Hindlimb muscle (tissue), 1 donor: ENCODE data around the gene RGP1. TPM values are rescaled to one million over a fixed set of nuclear protein-coding genes. Genes with fewer than 3 reads are reported as not detected.

Experiments
- DNase-seq: peaks from one replicate; pipeline ENCODE4 v3.0.0-alpha.2; 2013
- polyA plus RNA-seq: library from polyadenylated mRNA; unstranded; fragments of 120-200 nt; gene quantifications from one replicate; pipeline ENCODE4 v1.2.1, GENCODE V29; 2013; ENCODE audit not compliant: insufficient read length

Gene RGP1
- polyA plus RNA-seq, 1 donor: 20.8 TPM

DNA sequence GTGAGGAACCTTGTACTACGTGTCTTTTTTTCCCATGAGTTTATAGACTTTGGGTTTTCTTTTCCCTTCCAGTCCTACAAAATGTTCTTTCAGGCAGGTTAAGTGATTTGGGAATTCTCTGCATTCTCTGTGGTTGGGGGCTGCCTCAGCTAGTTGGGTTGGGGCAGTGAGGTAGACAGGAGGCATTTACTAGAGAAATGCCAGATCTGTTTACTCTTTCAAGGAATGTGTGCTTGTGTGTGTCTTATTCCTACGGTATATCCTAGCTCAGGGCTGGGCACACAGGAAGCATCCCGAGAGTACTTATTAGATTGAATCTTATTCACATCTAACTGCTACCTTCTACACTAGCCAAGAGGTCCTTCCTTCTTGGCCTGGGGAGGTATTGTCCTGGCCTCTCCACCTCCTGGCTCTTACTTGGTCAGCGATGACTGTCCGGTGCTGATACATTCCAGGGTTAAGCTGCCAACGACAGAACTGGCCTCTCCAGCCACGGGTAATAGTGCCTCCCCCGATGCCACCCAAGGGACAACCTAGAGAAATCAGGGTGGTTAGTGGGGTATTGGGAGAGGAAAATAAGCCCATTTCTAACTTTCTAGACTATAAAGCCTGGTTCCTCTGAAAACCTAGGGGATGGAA lies 5.1 kb upstream of the RGP1 start:
- DNase-seq: no peak

GRCh38 chr9:35745569-35745968 lies 3.5 kb upstream of the RGP1 start:
- no peak for DNase-seq

GRCh38 chr9:35746583-35746982 lies 2.5 kb upstream of the RGP1 start:
- no peak for DNase-seq

GRCh38 chr9:35748242-35748857 lies 737 bp upstream of the RGP1 start:
- DNase-seq: no peak

- no peak for DNase-seq
Measured at GRCh38 chr9:35749515-35750255, 598 bp downstream of the RGP1 start.

- no peak for DNase-seq
Measured at GRCh38 chr9:35750256-35750531, 1.1 kb downstream of the RGP1 start.

- no peak for DNase-seq
Measured at GRCh38 chr9:35753466-35753865, 4.4 kb downstream of the RGP1 start.

GRCh38 chr9:35754264-35754663 lies 5.2 kb downstream of the RGP1 start, which contains the start of gene MSMP:
Gene MSMP (minus strand): TSS chr9:35754276. CDS start chr9:35754129, 147 bp downstream.
- DNase-seq: no peak

DNA sequence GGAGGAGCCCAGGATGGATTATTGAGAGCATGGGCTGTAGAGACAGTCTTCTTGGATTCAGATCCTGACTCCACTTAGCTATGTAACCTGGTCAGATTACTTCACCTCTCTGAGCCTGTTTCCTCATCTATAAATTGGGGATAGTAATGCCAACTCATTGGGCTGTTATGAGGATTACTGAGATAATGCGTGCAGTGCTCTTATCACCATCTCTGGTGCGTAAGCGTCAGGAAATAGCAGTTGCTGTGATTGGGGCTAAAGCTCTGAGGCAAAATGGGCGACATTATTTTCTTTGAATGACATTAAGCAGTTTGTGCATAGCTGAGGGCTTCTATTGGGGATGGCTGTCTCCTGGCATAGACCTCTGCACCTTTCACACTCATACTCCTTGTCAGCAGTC lies 6.0 kb downstream of the RGP1 start:
- DNase-seq: no peak

DNA sequence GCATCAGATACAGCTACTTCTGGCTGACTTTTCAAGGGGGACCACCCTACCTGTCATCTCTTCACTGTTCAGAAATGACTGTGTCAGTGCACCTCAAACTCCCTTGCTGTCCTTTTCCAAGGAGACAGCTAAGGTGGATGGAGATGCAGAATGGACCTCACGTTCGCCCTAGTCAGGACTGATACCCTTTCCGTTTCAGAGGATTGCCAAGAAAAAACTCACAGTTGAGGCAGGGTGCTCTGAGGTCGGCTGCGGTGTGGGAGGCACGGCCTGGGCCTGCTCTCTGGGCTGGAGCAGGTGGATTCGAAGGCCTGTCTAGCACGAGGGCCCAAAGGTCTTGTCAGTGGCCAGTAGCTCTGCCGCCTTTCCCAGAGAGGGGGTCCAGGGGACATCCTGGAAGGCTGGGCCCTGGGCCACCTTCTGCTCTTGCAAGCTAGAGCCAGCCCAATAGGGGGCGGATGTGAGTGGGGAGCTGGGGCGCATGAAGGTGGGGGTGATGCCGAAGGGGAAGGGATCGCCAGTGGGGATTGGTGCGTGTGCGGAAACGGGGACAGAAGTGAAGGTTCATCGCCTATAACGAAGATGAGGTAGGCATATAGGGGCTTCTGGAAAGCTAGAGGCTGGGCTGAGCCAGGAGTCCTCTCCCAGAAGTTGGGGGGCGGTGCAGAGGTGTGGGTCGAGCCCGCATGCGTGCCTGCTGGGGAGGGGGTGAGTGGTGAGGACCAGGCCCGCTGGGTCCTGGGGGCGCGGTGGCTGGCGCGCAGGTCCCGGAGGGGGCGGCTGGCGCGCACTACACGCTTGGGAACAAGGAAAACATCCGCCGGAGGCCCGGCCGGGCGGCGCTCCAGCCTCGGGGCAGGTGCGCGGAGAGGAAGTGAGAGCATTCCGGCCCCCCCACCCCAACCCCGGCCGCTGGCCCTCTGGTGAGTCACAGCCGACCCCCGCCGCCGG lies 7.5 kb downstream of the RGP1 start:
- peak; percentile 67 for DNase-seq

GRCh38 chr9:35757226-35757891 lies 8.3 kb downstream of the RGP1 start:
- DNase-seq: no peak

- DNase-seq: no peak
Measured at GRCh38 chr9:35757892-35758275, 8.8 kb downstream of the RGP1 start.

GRCh38 chr9:35758475-35759050 lies 9.5 kb downstream of the RGP1 start:
- no peak for DNase-seq

DNA sequence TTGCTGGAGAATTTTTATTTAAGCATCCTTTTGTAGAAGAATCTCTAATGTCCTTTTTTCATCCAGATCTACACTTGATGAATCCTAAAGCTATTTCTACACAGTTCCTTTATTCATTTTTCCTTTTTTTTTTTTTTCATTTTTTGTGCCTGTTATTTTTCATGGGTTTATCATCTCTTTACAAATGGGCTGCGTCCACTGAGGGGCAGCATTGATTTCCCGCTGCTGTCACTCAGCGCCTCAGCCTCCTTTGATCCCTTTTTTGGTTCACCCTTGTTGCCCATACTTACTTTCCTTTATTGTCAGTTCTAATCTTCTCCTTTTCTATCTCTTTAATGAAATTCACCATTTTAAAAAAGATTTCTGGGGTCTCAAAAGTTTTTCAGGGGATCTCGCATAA lies 10.7 kb downstream of the RGP1 start:
- DNase-seq: no peak

DNA sequence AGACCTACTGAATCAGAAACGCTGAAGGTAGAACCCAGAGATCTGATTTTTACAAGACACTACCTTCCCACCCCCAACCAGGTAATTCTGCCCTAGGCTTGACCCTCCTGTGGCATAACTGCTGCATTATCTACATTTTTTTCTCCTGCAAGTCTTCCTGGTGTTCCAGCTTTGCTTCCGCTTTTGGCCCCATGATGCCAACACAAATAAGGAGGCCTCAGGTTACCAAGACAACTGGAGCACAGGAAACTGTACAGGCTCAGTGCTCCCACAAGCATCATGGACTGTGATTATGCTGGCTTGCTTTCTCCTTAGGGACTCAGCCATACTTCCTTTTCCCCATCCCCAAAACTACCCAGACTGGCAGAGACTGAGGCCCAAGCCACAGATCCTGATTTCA lies 11.6 kb downstream of the RGP1 start:
- DNase-seq: no peak

DNA sequence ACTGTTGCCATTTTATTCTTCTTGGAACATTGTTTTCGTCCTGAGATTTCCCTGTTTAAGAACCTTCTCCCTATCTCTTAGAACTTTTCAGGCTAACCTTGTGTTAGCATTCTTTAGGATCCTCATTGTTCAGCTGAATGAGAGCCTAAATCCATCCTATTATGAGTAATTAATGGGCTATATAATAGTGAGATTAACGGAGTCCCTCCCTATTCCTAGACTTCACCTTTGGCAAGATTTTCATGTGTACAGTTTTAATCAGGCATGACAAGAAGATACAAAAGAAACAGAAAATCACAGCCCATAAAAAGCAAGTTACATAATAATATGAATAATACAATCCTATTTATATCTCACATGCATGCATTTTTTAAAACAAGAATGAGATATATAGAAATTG lies 14.1 kb downstream of the RGP1 start:
- DNase-seq: no peak

GRCh38 chr9:35763803-35764202 lies 14.7 kb downstream of the RGP1 start:
- no peak for DNase-seq

DNA sequence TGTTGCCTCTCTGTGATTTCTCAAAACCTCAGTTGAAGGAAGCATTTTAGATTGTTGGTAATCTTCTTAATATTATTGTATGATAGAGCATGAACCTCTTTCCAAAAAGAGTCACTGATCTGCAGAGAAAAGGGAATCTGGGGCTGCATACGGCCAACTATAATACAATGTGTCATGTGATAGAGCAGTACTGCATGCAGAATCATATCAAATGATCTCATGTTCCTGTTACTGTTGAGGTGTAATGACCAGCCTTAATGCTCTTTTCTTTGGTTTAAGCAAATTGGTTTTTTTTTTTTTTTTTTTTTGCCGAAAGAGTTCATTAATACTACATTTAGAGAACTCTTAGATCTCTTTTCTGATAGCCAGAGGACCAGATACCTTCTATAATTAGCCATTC lies 17.9 kb downstream of the RGP1 start:
- no peak for DNase-seq

DNA sequence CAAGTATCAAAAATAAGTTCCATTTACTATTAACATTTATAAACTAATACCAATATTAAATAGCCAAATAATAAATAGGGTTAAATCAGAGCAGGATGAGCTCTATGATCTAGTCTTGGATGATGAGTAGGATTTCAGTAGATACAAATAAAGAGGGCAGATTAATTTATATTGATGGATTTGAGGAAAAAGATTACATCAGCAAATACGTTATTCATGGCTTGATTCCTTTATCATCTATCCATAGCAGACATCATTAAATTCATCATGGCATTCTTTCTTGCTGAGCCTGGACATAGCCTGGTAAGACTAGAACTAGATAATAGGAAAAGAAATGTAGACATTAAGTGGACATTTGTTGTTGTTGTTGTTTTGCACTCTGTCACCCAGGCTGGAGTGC lies 18.4 kb downstream of the RGP1 start:
- no peak for DNase-seq

DNA sequence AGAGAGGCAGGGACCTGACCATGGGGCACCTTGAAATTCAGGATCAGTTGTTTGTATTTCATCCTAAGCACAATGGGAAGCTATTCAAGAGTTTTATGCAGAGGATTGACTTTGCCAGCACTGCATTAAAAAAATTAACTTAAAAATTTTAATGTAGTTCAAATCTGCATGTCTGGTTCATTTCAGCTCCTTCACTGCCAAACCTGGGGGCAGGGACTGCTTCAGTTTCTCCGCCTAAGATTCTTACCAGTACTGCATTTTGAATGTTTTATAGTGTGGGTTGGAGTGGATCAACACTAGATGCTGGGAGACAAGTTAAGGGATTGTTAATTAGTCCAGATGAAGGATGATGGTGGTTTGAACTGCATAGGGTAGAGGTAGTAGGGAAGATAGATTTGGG lies 20.7 kb downstream of the RGP1 start:
- no peak for DNase-seq

DNA sequence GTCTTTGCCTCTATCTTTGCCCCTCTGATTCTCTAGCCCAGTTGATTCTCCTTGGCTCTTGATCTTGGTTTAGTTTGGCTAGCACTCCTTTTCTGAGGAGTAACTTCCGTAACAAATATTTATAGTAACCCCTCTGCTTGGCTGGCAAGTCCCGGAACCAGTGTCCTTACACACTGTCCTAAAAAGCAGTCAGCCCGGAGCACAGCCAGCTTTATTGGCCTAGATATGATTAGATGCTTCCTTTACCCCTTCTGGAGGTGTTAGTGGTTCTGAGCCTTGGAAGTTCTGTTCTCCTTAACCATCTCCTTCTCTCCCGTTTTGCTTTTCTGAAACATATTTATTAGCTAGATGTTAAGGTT lies 22.0 kb downstream of the RGP1 start:
- DNase-seq: no peak

GRCh38 chr9:35771534-35771933 lies 22.4 kb downstream of the RGP1 start:
- no peak for DNase-seq
